Measurements from ENCODE around the gene PRICKLE2.

DNA sequence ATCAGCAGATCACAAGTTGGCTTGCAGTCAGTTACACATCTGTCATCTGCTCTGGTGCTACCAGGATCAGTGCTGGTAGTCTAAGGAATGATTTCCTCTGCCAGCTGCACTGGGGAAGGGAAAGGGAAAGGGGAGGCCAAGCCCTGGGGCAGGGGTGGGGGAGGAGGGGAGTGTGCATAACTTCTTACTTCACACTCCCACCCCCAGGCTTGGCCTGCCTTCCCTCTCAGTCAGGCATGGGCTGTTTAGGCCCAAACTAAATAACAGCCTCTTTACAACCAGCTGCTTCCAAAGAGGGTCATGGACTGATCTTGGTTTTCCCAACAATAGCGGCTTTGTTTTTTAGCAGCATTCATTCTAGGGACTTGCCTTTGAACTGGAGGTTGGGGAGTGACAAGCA lies 115.8 kb downstream of the PRICKLE2 start:
- no peak for TF ChIP-seq POLR2A (IDR thresholded peaks at IDR 0.05)
- TF ChIP-seq, protein P1, sequence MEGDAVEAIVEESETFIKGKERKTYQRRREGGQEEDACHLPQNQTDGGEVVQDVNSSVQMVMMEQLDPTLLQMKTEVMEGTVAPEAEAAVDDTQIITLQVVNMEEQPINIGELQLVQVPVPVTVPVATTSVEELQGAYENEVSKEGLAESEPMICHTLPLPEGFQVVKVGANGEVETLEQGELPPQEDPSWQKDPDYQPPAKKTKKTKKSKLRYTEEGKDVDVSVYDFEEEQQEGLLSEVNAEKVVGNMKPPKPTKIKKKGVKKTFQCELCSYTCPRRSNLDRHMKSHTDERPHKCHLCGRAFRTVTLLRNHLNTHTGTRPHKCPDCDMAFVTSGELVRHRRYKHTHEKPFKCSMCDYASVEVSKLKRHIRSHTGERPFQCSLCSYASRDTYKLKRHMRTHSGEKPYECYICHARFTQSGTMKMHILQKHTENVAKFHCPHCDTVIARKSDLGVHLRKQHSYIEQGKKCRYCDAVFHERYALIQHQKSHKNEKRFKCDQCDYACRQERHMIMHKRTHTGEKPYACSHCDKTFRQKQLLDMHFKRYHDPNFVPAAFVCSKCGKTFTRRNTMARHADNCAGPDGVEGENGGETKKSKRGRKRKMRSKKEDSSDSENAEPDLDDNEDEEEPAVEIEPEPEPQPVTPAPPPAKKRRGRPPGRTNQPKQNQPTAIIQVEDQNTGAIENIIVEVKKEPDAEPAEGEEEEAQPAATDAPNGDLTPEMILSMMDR (IDR thresholded peaks at IDR 0.05 in 8 of 11, conservative IDR thresholded peaks at IDR 0.05 in 3 of 11), result no peak

Data from spleen (tissue), 7 donors.